GM21526 (cell line): ENCODE measurements around the gene CHTF18.
"Not testable (repeated sequence)": the region's sequence is repeated elsewhere in the genome, so short reads cannot be mapped to it uniquely, and the experiment has no call there.

Experiments
- ATAC-seq: cut with Tn5 transposase; IDR thresholded peaks from one replicate; pipeline ENCODE4 v1.9.1; 2021; ENCODE audit warnings: moderate library complexity; ENCODE audit not compliant: unreplicated experiment, low FRiP score

CHTF18 gene

DNA sequence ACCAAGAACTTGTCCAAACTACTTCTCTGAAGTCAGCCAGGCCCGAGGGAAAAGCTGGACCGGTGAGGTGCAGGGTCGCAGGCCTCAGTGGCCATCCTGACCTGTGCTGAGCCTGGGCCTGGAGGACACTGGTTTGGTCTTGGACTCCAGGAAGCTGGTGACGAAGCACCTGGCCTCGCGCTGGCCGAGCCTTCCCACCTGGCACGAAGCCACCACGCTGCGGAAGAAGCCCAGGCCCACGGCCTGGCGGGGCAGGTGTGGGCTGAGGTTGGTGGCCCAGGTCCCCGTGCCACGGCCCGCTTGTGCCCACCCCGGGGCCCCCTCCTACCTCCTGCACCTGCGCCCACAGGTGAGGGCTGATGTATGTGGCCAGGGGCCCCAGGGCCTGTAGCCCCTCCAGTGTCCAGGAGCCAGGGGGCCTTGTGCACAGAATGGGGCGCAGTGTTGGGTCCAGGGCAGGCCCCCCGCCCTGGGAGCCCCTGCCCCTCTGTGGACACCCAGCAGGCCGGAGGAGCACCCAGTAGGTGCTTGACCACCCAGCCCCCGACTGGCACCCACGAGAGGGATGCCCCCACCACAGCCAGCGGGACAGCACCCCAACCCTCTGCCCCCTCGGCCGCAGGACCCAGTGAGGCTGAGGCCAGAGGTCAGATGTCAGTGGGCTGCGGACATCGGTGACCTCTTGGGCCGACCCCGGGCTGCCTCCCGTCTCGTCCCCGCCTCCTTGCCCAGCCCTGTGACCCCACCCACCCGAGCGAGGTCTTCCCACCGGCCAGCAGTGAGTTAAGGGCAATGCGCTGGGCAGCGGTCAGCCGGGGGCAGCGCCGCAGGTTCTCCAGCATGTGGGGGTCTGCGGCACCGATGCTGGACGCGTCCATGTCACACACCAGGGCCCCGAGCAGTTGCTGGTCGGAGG is 14.1 kb upstream of the CHTF18 start:
- ATAC-seq: no peak

DNA sequence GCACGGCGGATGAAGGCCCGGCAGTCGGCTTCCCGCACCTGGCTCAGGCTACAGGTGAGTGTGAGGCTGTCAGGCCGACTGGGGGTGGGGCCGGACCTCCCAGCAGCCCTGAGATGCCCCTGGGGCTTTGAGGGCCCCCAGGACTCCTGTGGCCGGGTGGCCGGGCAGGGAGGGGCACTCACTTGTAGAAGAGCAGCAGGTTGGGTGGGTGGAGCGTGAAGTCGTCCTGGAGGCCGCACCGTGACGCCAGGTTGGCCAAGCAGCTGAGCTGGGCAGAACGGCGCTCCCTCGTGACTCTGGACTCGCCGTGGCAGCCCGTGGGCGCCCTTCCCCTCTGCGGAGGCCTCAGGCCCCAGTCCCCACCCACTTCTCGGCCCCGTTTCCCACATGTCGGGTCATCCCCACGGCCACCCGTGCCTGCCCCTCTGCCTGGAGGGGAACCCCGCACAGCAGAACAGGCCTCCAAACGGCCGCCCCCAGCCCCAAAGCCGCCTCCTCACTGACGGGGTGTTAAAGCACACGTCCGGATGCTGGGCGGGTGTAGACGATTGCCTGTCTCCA is 13.1 kb upstream of the CHTF18 start:
- no peak for ATAC-seq

DNA sequence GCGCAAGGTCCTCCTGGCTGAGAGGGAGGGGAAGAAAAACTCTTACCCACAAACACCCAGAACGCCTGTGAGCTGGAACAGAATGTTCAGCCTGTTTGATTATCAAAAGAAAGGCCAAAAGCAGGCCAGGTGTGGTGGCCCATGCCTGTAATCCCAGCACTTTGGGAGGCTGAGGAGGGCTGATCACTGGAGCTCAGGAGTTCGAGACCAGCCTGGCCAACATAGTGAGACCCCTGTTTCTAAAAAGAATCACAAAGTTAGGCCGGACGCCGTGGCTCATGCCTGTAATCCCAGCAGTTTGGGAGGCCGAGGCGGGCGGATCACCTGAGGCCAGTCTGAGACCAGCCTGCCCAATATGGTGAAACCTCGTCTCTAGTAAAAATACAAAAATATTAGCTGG is 12.1 kb upstream of the CHTF18 start:
- ATAC-seq: not testable (repeated sequence)

DNA sequence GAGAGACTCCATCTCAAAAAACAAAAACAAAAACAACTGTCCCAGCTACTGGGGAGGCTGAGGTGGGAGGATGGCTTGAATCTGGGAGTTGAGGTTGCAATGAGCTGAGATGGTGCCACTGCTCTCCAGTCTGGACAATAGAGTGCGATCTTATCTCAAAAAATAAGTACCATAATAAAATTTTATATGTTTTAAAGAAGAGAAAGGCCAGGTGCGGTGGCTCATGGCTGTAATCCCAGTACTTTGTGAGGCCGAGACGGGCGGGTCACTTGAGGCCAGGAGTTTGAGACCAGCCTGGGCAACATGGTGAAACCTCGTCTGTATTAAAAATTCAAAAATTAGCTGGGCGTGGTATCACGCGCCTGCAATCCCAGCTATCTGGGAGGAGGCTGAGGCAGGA is 11.6 kb upstream of the CHTF18 start:
- ATAC-seq: no peak

DNA sequence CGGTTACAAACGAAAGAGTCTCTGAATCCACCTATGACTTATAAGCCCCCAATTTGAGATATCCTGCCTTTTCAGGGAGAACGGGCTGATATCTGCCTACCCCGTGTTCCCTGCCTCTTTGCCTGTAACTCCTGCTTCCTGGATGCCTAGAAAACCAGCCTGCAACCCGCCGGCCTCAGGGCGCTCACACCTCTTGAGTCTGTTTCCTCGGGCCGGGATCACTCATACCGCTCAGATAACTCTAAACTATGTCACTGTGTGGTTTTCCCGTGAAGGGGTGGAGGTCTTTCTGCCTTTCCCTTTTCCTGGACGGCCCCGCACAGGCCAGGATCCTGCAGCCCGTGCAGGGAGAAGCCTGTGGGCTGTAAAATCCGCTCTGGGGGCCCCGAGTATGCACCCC is 10.6 kb upstream of the CHTF18 start:
- ATAC-seq: no peak

DNA sequence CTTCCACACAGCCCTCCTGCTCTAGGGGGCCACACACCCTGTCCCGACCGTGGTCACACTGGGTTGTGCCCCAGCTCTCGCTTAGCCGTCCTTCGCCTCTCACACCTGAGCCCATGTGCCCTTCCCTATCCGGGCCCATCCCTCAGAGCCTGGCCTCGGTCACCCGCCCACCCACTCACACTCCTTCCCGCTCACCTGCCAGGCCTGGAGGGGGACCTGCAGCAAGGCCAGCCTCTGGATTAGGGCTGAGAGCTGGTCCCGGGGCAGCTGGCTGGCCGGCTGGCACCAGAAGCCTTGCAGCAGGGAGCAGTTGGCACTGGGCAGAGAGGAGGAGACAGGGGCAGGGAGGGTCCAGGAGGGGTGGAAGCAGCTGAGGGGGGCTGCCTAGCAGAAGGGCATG is 10.0 kb upstream of the CHTF18 start:
- ATAC-seq: no peak

DNA sequence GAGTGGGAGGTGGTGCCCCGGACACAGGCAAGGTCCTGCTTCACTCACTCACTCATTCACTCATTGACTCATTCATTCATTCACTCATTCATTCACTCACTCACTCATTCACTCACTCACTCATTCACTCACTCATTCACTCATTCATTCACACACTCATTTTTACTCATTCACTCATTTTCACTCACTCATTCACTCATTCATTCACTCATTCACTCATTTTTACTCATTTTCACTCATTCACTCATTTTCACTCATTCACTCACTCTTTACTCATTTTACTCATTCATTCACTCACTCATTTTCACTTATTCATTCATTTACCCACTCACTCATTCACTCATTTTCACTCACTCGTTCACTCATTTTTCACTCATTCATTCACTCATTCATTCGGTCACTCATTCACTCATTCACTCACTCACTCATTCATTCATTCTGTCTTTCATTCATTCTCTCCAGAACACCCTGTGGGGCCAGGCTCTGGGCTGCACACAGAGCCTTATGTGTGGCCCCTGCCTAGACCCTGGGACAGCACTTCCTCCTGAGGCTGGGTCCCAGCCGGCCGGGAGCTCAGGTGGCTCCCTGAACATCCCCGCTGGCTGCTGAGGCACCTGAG is 9.4 kb upstream of the CHTF18 start:
- ATAC-seq: no peak

DNA sequence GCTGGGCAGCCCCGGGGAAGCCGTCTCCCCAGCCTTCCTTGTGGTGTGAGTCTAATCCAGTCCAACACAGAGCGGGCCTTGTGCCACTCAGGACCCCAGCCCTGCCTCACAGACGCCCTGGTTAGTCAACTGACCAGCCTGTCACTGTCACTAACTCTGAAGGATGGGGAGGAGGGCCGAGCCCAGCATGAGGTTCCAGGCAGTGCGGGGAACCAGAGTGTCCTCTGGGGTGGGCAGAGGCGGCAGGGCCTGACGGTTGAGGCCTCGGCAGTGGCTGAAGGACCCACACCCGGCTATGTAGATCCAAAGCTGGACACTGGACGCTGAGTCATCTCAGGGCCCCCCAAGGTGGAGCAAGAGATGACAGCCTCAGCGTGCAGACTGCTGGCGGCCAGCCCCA is 8.9 kb upstream of the CHTF18 start:
- ATAC-seq: no peak

DNA sequence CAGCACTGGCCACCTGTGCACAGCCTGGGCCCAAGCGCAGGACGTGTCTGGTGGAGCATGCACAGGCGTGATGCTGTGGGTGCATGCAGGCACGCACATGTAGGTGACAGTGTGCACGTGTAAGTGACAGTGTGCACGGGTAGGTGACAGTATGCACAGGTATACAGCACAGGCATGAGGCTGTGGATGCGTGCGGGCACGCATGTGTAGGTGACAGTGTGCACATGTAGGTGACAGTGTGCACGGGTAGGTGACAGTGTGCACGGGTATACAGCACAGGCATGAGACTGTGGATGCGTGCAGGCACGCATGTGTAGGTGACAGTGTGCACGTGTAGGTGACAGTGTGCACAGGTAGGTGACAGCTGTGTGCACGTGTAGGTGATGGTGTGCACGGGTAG is 8.1 kb upstream of the CHTF18 start:
- ATAC-seq: no peak

DNA sequence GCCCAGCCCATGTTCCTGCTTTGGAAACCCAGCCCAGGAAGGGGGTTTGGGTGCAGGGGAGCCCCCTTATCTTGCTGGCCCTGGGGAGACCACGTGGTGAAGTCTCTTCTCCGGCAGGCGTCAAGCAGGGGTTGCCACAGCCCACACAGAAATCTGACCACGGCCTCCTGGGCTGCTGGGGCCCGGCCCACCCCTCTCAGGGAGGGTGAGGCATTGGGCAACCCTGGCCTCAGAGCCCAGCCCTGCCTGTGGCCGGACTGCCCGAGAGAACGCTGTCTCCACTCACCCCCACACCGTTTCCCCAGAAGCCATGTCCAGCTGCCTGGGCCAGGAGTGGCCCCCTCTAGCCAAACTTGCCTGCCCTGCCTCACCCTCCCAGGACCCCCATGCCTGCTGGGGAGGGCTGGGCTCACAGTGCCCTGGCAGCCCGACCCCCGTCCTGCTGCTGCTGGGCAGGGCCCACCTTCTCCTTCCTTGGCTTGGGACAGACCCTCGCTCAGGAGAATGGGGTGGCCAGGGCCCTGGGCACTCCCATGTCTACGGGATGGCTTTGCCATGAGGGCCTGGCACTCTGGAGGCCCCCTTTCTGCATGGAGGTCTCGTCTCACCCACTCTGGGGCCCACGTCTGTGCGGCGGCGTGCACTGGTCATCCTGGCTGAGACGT is 6.9 kb upstream of the CHTF18 start:
- no peak for ATAC-seq

DNA sequence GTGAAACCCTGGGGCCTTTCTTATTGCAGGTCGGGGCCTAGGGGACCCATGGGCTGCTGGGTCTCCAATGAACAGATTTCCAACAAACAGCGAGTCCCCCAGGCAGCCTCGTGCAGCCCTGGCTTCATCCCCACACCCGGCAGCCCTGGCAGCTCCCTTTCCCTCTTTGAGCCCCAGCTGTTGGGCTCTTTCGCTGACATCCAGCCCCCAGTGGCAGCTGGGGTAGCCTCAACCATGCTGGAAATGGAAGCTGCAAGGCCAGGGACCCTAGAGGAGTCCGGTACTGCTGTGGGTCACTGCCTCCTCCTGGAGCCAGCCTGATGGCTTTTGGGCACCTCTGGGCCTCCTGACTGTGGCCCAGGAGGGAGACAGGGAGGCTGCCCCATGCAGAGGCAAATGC is 6.2 kb upstream of the CHTF18 start:
- no peak for ATAC-seq

DNA sequence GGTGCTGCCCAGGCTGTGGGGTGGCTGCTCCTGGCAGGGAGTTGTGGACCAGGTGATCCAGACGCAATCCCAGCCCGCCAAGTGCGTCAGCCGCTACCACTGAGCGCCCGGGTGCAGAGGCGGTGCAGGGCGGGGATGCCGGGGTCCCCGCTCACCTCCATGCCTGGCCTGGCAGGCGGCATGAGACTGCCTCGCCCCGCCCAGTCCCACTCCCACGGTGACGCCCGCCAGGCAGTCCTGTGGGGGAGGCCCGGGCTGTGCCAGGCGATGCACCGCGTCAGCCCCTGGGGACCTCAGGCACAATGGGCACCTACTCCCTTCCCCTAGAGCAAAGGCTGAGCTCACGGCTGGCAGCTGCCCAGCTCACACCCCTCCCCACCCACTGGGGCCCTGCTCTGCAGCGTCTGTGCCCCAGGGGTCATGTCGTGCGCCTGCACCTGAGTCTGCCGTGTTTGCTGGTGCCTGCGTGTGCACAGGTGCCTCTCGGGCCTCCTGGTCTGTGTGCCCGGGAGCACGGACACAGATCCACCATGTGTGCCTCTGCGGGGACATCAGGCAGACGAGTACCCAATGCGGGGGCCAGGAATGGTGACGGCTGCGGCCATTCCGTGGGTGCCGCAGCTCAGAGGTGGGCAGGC is 5.5 kb upstream of the CHTF18 start:
- ATAC-seq: no peak

DNA sequence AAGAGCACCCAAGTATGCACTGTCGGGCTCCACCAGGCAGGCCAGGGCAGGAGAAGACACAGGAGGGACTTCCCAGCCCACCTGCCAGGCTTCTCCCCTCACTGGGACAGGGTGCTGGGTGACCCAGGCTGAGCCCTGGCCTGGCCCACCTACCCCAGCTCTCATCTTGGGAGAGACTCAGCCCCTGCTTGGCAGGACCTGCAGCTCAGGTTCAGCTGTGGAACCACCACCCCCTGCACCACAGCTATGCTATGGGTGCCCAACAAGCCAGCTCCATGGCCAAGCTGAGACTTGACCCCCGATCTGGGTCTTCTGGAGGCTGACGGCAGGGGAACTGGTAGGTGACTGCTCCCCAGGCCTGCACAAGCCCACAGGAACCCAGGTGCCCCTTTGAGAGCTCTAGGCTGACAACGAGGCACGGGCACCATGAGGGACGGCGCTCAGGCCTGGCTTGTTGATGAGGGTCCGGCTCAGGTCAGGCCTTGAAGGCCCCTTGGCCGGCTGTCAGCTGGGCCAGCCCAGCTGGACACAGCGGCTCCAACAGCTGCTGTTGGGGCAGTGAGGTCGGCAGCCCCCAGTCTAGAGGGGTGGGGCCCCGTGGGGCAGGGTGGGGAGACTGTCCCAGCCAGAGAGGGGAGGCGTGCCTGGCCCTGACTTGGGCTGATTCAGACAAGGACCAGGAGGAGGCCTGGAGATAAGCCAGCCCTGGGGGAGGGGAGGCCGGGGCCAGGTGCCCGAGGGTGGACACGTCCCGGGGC is 4.8 kb upstream of the CHTF18 start:
- ATAC-seq: no peak

DNA sequence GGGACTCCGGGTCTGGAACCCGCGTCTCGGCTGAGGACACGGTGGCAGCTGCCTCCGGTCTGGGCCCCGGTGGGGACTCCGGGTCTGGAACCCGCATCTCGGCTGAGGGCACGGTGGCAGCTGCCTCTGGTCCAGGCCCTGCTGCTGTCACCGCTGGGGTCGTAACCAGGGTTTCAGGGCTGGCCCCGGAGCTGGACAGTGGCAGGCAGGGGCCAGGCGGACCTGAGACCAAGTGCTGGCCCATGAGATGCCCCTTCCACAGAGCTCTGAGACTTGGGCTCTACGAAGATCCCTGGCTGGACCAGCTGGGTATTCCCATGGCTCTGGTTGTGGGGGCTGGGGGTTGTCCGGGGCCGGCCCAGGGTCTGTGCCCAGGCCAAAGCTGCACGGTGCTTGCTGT is 4.0 kb upstream of the CHTF18 start:
- no peak for ATAC-seq

DNA sequence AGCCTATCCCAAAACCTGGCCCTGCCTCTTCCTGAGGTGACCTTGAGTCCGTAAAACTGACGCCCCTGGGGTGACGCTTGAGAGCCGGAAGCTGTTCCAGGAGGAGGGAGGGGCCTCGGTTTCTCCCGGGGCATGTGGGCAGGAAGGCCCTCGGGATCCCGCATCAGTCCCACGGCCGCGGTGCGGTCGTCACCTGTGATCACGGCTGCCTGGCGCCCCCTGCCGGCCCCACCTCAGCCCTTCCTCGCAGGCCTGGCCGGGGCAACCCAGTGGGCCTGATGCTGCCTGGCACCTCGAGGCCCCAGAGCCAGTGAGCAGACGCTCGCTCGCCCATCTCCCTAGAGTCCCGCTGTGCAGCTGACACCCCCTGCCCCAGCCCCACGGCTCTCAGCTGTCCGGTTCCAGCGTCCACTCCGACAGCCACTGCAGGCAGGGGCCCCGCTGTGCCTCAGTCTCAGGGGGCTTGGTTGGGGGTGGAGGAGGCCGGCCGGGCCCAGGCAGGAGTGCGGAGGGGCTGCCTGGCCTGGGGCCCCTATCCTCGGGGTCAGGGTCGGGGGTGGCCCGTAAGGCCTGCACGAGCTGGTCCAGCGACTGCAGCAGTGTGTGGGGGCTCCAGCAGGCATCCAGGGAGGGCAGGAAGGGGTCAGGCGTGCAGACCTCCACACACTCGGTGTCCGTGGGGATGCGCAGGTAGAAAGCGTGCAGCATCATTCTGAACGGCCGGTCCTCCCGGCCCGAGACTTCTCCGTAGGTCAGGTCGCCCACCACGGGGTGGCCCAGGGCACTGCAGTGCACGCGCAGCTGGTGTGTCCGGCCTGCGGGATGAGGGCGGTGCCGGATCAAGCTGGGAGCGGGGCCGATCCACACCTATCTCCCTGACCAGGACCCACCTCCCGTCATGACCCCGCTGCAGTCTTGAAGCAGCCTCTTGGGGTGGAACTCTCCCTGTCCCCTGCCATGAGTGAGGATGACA is 2.6 kb upstream of the CHTF18 start:
- no peak for ATAC-seq

DNA sequence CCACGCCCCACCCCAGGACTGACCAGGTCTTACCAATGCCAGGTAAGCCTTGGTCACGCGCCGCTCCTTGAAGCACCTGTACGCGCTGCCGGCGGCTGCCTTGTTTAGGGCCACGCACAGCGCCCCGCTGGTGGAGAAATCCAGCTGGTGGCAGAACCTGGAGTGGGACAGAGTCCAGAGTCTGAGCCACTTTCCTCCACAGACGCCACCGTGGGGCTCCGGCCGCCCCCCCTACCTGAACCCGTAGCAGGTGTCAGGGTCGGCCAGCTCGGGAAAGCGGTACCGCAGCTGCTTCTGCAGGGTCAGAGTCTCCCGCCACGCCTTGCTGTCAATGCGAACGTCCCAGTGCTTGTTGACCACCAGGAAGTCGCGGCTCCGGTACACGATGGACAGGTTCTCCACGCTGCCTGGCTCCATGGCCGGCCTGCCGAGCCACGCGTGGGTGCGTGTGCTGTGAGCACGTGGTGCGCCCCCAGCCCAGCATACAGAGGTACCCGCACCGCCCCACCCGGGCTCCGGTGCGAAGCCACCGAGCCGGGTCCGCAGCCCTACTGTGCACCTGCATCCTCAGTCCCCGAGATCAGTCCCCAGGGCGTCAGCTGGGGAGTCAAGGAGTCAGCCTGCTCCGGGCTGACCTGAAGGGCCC is 976 bp upstream of the CHTF18 start:
- ATAC-seq: no peak

DNA sequence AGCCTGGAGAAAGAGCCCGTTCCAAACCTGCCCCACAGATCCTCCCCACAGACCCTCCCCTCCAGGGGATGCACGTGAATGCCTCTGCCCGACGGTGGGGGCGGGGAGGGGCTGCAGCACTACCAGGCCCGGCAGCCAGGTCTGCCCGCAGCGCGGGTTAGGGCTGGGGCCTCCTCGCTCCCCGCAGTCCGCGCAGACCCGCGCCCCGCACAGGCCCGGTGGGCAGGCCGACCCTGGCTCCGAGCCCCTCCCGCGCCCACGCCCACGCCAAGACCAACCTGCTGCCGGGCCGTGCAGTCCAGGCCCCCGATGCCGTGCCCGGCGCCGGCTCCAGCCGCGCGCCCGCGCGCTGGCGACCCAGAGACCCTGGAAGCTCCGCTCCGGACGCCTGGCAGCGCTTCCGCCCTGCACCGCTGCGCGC is 432 bp upstream of the CHTF18 start, which contains the start of gene RPUSD1:
Gene RPUSD1, minus strand, starts transcription at position 404 of the 421 bp plus-strand sequence. CDS start 644 bp downstream, outside the sequence.
- peak; percentile 15 for ATAC-seq

DNA sequence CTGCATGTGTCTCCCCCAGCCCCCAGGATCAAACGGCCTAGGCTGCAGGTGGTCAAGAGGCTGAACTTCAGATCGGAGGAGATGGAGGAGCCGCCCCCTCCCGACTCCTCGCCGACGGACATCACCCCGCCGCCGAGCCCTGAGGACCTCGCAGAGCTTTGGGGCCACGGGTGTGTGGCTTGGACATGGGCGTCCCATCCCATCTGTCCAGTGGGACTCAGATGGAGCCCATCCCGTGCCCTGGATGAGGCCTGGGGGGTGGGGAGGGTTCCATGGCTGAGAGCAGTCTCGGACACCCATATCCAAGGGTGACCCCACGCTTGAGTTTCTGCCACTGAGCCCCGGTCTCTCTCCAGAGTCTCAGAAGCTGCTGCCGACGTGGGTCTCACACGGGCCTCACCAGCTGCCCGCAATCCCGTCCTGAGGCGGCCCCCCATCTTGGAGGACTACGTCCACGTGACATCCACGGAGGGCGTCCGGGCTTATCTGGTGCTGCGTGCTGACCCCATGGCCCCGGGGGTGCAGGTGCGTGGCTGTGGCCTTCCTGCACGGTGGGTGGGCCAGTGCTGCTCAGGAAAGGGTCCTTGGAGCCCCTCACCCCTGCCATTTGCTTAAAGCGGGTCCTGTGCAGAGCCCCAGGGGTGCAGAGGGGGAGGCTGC is 901 bp downstream of the CHTF18 start:
- no peak for ATAC-seq
